ENCODE data around the gene CAMTA1.

DNA sequence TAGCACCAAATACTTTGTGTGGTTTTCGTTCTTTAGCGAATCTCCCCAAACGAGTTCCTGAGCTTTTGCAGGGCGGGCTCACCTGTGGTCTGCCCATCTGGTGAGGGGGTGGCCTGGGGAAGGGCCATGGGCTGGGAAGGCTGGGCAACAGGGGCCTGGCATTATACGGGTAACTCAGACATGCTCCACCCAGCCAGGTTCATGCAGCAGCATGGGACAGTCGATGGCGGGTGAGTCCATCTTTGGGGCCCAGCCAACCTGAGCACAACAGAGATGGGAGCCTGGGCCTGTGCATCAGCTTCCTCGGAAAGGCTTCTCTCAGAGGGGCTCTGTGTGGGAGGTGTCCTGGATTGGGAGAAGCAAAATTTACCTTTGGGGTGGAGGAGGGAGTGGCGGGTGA is 302.6 kb downstream of the CAMTA1 start:
- TF ChIP-seq, protein P1, sequence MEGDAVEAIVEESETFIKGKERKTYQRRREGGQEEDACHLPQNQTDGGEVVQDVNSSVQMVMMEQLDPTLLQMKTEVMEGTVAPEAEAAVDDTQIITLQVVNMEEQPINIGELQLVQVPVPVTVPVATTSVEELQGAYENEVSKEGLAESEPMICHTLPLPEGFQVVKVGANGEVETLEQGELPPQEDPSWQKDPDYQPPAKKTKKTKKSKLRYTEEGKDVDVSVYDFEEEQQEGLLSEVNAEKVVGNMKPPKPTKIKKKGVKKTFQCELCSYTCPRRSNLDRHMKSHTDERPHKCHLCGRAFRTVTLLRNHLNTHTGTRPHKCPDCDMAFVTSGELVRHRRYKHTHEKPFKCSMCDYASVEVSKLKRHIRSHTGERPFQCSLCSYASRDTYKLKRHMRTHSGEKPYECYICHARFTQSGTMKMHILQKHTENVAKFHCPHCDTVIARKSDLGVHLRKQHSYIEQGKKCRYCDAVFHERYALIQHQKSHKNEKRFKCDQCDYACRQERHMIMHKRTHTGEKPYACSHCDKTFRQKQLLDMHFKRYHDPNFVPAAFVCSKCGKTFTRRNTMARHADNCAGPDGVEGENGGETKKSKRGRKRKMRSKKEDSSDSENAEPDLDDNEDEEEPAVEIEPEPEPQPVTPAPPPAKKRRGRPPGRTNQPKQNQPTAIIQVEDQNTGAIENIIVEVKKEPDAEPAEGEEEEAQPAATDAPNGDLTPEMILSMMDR (conservative IDR thresholded peaks at IDR 0.05; ENCODE audit: low read length): no peak
- TF ChIP-seq EZH2phosphoT487 (IDR thresholded peaks at IDR 0.05; ENCODE audit: borderline replicate concordance, low read depth, low read length): no peak
